HG03097 (cell line): ENCODE measurements around the gene SPEF2.
"Not testable (repeated sequence)": the region's sequence is repeated elsewhere in the genome, so short reads cannot be mapped to it uniquely, and the experiment has no call there.

Source experiments
- ATAC-seq: cut with Tn5 transposase; IDR thresholded peaks from one replicate; pipeline ENCODE4 v1.9.1; 2021; ENCODE audit not compliant: unreplicated experiment, low FRiP score

Gene SPEF2

GRCh38 chr5:35657877-35658276 is 40.2 kb downstream of the SPEF2 start:
- ATAC-seq, result no peak

DNA sequence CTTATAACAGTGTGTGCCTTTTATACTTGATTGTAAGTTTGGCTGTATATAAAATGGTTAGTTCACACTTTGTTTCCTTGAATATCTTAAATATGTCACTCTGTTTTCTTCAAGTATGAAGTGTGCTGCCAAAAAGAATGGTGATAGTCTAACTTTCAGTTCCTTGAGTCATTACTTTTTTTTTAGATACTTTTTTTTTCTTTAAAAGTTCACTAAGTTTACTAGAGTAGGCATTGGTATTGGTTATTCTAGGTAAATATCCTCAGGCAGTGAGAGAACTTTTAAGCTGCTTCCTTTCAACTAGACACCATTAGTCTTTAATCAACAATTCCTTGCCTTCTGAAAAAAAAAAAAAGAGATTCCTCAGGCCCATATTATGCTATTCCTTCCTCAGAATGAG is 41.9 kb downstream of the SPEF2 start:
- no peak for ATAC-seq

DNA sequence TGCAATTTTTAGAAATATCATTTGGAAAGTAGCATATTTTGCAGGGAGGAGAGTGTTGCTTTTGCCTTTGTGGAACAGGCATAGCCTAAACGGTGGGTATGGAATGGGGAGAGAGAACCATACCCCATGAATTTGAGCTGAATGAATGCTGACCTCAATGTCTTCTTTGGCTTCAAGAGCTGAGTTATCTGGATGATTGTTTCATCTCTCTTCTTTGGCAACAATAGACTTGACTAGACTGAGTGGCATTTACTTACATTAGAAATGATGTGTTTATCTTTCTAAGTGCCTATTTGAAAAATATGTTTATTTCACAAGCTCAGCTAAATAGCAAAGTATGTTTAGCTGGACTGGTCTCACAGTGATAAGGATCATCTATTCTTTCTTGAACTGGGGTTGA is 42.8 kb downstream of the SPEF2 start:
- no peak for ATAC-seq

DNA sequence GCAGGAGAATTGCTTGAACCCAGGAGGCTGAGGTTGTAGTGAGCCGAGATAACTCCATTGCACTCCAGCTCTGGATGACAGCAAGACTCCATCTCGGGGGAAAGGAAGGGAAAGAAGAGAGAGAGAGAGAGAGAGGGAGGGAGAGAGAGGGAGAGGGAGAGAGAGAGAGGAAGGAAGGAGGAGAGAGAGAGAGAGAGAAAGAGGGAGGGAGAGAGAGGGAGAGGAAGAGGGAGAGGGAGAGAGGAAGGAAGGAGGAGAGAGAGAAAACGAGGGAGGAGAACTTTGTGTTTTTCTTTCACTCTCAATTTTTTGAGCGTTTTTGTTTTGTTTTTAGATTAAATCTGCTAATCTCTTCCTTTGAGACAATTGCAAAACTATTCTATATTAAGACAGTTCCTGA is 46.9 kb downstream of the SPEF2 start:
- no peak for ATAC-seq

DNA sequence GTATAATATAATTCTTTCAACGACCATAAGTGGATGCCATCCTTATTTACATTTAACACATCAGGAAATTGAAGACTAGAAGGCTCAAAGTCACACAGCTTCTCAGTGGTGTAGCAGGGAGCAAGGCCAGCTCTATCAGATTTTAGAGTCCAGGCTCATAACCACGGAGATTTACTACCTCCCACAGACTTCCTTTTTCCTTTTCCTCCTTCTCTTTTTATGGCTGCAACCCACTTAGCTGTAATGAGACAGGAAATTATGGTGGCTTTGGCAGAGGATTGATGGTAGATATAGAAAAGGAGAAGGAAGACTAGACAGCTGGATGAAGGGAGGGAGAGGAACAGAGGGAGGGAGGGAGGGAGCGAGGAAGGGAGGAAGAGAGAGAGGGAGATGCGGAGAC is 47.4 kb downstream of the SPEF2 start:
- no peak for ATAC-seq

DNA sequence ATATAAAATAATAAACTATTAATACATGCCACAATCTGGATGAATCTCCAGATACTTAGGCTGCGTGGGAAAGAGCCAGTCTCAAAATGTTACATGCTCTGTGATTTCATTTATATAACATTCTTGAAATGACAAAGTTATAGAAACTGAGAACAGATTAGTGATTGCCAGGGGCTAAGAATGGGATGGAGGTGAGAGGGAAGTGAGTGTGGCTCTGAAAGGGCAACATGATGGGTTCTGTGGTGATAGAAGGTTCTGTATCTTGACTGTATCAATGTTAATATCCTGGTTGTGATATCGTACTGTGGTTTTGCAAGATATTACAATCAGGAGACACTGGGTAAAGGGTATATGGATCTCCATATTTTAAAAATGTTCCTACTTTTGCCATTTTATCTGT is 50.7 kb downstream of the SPEF2 start:
- ATAC-seq, result no peak

GRCh38 chr5:35668794-35669193 is 51.1 kb downstream of the SPEF2 start:
- no peak for ATAC-seq

- ATAC-seq, result no peak
These were observed 54.1 kb downstream of the SPEF2 start for GRCh38 chr5:35671541-35672295.

DNA sequence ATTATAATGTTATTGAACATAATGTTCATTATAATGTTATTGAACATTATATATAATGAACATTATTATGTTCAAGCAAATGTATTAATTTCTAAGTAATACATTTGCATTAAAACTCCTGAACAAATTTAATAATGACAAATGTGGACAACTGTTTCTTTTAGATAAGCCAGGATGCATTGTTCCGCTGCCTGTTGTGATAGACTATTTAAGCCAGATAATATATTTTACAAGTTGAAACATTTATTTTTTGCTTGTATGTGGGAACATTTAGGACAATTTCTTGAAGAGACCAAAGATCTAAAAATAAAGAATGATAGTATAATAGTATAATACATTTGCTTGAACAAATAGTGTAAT is 54.6 kb downstream of the SPEF2 start:
- not testable (repeated sequence) for ATAC-seq

GRCh38 chr5:35672995-35673394 is 55.3 kb downstream of the SPEF2 start:
- no peak for ATAC-seq

DNA sequence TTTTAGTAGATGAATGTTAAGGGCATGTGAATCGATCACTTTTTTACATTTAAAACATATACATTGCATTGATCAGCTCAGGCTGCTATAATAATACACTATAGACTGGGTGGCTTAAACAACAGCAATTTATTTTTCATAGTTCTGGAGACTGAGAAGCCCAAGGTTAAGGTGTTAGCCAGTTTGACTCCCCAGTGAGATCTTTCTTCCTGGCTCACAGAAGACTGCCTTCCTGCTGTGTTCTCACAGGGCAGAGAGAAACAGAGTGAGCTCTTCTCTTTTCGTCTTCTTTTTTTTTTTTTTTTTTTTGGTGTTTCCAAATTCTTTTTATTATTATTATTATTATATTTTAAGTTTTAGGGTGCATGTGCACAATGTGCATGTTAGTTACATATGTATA is 56.4 kb downstream of the SPEF2 start:
- ATAC-seq, result no peak

GRCh38 chr5:35675392-35675791 is 57.7 kb downstream of the SPEF2 start:
- no peak for ATAC-seq

GRCh38 chr5:35677878-35678277 is 60.2 kb downstream of the SPEF2 start:
- ATAC-seq, result no peak

DNA sequence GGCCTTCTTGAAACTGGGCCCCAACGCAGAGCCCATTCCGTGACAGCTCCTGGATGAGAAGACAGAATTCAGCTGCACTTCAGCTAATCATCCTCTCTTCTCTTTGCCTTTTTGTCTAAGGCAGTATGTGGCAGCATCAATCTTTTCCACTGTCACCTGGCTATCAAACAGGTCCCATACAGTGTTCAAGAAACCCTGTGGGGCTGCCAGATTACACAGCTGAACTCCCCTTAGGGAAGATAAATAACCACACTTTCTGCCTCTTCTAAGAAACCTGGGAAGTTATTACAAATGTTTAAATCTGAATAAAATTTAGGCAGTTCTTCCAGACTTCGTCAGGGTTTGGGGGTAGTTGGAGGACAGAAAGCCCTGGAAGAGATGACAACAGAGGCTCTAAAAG is 61.0 kb downstream of the SPEF2 start:
- ATAC-seq, result no peak

DNA sequence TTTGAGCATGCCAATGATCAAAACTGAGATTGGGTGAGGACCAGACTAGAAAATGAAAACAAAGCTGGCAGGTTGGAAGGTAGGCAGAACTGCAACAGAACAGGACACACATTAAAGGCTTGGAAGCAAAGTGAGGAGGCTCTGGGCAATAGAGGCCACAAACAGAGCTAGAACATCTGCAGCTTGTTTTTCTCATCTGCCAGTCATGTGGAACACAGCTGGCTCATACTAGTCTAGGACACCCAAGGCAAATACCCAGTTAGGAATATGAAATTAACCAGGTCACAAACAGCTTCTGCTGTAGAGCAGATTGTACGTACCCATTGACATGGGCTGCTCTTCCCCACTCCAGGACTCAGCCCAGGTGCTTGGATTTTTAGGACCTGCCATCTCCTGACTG is 61.7 kb downstream of the SPEF2 start:
- no peak for ATAC-seq

DNA sequence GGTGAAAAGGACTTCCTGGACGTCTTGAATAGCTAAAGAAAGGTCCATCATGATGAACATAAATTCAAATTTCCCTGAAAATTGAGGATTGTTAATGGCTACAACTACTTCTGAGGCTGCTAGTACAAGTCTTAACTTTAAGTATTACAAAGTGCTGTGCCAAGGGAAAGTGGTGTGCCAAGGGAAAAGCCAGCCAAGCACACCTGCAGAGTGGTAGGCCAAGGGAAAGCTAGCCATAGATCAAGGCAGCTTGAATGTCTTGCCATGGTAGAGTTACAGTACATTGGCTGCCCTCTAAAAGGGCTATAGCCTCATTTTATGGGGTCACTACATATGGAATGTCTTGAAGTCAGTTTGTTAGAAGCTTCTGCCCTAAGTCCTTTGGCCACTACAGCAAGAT is 64.2 kb downstream of the SPEF2 start:
- no peak for ATAC-seq

DNA sequence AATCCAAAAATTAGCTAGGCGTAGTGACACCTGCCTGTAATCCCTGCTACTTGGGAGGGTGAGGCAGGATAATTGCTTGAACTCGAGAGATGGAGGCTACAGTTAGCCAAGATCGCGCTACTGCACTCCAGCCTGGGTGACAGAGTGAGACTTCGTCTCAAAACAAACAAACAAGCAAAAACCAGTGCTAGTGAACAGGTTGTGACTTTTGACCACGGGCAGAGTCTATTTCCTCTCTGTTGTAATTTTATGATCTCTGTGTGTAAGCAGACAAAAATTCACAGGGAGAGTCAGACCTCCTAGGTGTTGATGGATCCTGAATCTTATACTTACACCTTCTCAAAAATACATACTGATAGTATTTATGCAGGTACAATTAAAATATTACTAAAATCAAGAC is 65.8 kb downstream of the SPEF2 start:
- no peak for ATAC-seq

GRCh38 chr5:35685161-35685560 is 67.5 kb downstream of the SPEF2 start:
- no peak for ATAC-seq

- ATAC-seq, result no peak
These were observed 70.3 kb downstream of the SPEF2 start for GRCh38 chr5:35687961-35688360.

- ATAC-seq, result no peak
These were observed 76.8 kb downstream of the SPEF2 start for GRCh38 chr5:35694481-35694880.

- no peak for ATAC-seq
These were observed 80.6 kb downstream of the SPEF2 start for GRCh38 chr5:35698047-35698808.

DNA sequence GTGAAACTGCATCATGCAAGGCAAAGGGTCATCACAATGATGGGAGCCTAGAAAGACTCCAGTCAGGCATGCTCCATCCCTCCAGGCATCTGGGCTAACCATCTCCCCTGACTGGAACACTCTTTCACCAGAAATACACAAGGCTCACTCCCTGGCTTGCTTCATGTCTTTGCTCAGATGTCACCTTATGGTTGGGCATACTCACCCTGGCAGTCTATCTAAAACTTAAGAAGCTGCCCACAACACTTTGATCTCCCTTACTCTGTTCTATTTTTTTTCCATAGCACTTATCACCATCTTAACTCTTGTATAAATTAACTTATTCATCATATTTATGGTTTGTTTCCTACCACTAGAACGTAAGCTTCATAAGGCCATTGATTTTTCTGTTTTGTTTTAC is 90.0 kb downstream of the SPEF2 start:
- no peak for ATAC-seq
